Mesenchymal stem cell (in vitro differentiated cells and primary cell): Measurements from ENCODE around the gene SYAP1.
"Not testable (repeated sequence)": the region's sequence is repeated elsewhere in the genome, so short reads cannot be mapped to it uniquely, and the experiment has no call there.

Experiments used
- DNase-seq: peaks from one replicate; pipeline ENCODE4 v3.0.0-alpha.2; 2013
- H2AFZ ChIP-seq: one replicate; pipeline ENCODE4 v1.6.1; 2013; ENCODE audit warnings: low read depth, mild to moderate bottlenecking, control low read depth, inconsistent platforms, low read length, moderate library complexity
- H2AK5ac ChIP-seq: 2 replicates; pipeline ENCODE4 v1.6.1; 2013; ENCODE audit warnings: low read length, moderate library complexity, mild to moderate bottlenecking, inconsistent platforms; ENCODE audit not compliant: severe bottlenecking
- H2BK120ac ChIP-seq: one replicate; pipeline ENCODE4 v1.6.1; 2013; ENCODE audit warnings: low read depth, mild to moderate bottlenecking, inconsistent platforms, low read length, moderate library complexity
- H2BK12ac ChIP-seq, 2 experiments: one replicate each; pipeline ENCODE4 v1.6.1; 2013; ENCODE audit warnings: inconsistent platforms in 2 of 2, low read length in 2 of 2, mild to moderate bottlenecking in 2 of 2, moderate library complexity in 2 of 2, control low read depth in 1 of 2
- H2BK15ac ChIP-seq: one replicate; pipeline ENCODE4 v1.6.1; 2013; ENCODE audit warnings: mild to moderate bottlenecking, low read depth, inconsistent platforms; ENCODE audit not compliant: poor library complexity, severe bottlenecking
- H2BK5ac ChIP-seq: 2 replicates; pipeline ENCODE4 v1.6.1; 2013; ENCODE audit warnings: low read depth, mild to moderate bottlenecking, low read length, control low read depth, inconsistent platforms; ENCODE audit not compliant: poor library complexity, severe bottlenecking
- H3K14ac ChIP-seq, 2 experiments: one replicate each; pipeline ENCODE4 v1.6.1; 2013; ENCODE audit warnings: inconsistent platforms in 2 of 2, low read length in 2 of 2, control low read depth in 1 of 2, mild to moderate bottlenecking in 1 of 2, moderate library complexity in 1 of 2
- H3K18ac ChIP-seq, 2 experiments: one replicate each; pipeline ENCODE4 v1.6.1; 2013; ENCODE audit warnings: inconsistent platforms in 2 of 2, low read length in 2 of 2, control low read depth in 1 of 2, low read depth in 1 of 2, mild to moderate bottlenecking in 1 of 2
- H3K23ac ChIP-seq, 2 experiments: one replicate each; pipeline ENCODE4 v1.6.1; 2013; ENCODE audit warnings: inconsistent platforms in 2 of 2, low read length in 2 of 2, mild to moderate bottlenecking in 2 of 2, moderate library complexity in 2 of 2, control low read depth in 1 of 2
- H3K27ac ChIP-seq: 2 replicates; pipeline ENCODE4 v1.5.1; 2013; ENCODE audit warnings: mild to moderate bottlenecking, moderate library complexity, low read length, control low read depth, inconsistent platforms; ENCODE audit not compliant: poor library complexity, severe bottlenecking
- H3K27me3 ChIP-seq, 2 experiments: 2 replicates each; pipeline versions ENCODE4 v1.6.1 to v1.7.0; 2013; ENCODE audit warnings: low read length in 2 of 2, mild to moderate bottlenecking in 2 of 2, moderate library complexity in 2 of 2, control low read depth in 1 of 2, inconsistent platforms in 1 of 2; ENCODE audit not compliant: control insufficient read depth in 1 of 2, insufficient read depth in 1 of 2
- H3K36me3 ChIP-seq, 2 experiments: 2 replicates each; pipeline versions ENCODE4 v1.6.1 to v1.7.0; 2013; ENCODE audit warnings: low read length in 2 of 2, control low read depth in 1 of 2, inconsistent platforms in 1 of 2, low read depth in 1 of 2, mild to moderate bottlenecking in 1 of 2; ENCODE audit not compliant: insufficient read depth in 2 of 2, control insufficient read depth in 1 of 2
- H3K4ac ChIP-seq, 2 experiments: one replicate each; pipeline ENCODE4 v1.6.1; 2013; ENCODE audit warnings: inconsistent platforms in 2 of 2, low read length in 2 of 2, mild to moderate bottlenecking in 2 of 2, moderate library complexity in 2 of 2, control low read depth in 1 of 2, low read depth in 1 of 2
- H3K4me1 ChIP-seq: 2 replicates; pipeline ENCODE4 v1.6.1; 2013; ENCODE audit warnings: low read depth, low read length, control low read depth; ENCODE audit not compliant: control insufficient read depth, insufficient read depth
- H3K4me2 ChIP-seq: 2 replicates; pipeline ENCODE4 v1.6.1; 2013; ENCODE audit warnings: low read length, mild to moderate bottlenecking, inconsistent platforms; ENCODE audit not compliant: poor library complexity, severe bottlenecking
- H3K4me3 ChIP-seq, 2 experiments: 2 replicates each; pipeline versions ENCODE4 v1.5.1 to v1.7.0; 2013; ENCODE audit warnings: low read length in 2 of 2, mild to moderate bottlenecking in 2 of 2, control low read depth in 1 of 2, low read depth in 1 of 2; ENCODE audit not compliant: insufficient read depth in 1 of 2
- H3K79me1 ChIP-seq: replicated peaks from 2 replicates; pipeline ENCODE4 v1.6.1; 2013; ENCODE audit warnings: mild to moderate bottlenecking, control low read depth, low read length, inconsistent platforms; ENCODE audit not compliant: poor library complexity, severe bottlenecking
- H3K9ac ChIP-seq: 2 replicates; pipeline ENCODE4 v1.7.0; 2013; ENCODE audit warnings: mild to moderate bottlenecking, low read length, moderate library complexity
- H3K9me3 ChIP-seq: 2 replicates; pipeline ENCODE4 v1.7.0; 2013; ENCODE audit warnings: mild to moderate bottlenecking, low read length; ENCODE audit not compliant: control insufficient read depth
- H4K8ac ChIP-seq: one replicate; pipeline ENCODE4 v1.6.1; 2013; ENCODE audit warnings: inconsistent platforms, mild to moderate bottlenecking, low read length, moderate library complexity
- H4K91ac ChIP-seq: one replicate; pipeline ENCODE4 v1.6.1; 2013; ENCODE audit warnings: mild to moderate bottlenecking, low read length, inconsistent platforms
- WGBS: methylation state at CpG from one replicate; pipeline ENCODE4 v1.1.7; 2013; ENCODE audit warnings: mixed read lengths; 5-methylcytosine and 5-hydroxymethylcytosine counted together

The SYAP1 gene

GRCh38 chrX:16750136-16750535 lies 30.7 kb downstream of the SYAP1 start:
- H3K4me1 ChIP-seq: peaks cover 1% of the 10 kb centered on the region
- no peak for DNase-seq
- peaks cover 20 to 70% of the 10 kb centered on the region in 2 experiments for H3K36me3 ChIP-seq
- H3K23ac ChIP-seq: no peak overlapping the region
- H3K27ac ChIP-seq: no peak overlapping the region
- no peaks in the 10 kb centered on the region for H3K27me3 ChIP-seq
- no peak overlapping the region for H4K91ac ChIP-seq
- no peaks in the 10 kb centered on the region for H3K9me3 ChIP-seq
- H2BK12ac ChIP-seq: no peak overlapping the region
- WGBS: 98% methylated on average over 4 of the region's 7 CpGs
- H3K14ac ChIP-seq: no peak overlapping the region
- H2BK5ac ChIP-seq: no peak overlapping the region
- H2AK5ac ChIP-seq: no peak overlapping the region
- no peak overlapping the region for H2AFZ ChIP-seq
- no peak overlapping the region for H3K9ac ChIP-seq
- H3K18ac ChIP-seq: no peak overlapping the region
- no peak overlapping the region for H3K4ac ChIP-seq
- H4K8ac ChIP-seq: no peak overlapping the region
- no peak overlapping the region for H3K4me3 ChIP-seq
- H3K4me2 ChIP-seq: no peak overlapping the region
- no peak overlapping the region for H2BK15ac ChIP-seq
- H2BK120ac ChIP-seq: no peak overlapping the region
- H3K79me1 ChIP-seq: peaks cover 12% of the 10 kb centered on the region

DNA sequence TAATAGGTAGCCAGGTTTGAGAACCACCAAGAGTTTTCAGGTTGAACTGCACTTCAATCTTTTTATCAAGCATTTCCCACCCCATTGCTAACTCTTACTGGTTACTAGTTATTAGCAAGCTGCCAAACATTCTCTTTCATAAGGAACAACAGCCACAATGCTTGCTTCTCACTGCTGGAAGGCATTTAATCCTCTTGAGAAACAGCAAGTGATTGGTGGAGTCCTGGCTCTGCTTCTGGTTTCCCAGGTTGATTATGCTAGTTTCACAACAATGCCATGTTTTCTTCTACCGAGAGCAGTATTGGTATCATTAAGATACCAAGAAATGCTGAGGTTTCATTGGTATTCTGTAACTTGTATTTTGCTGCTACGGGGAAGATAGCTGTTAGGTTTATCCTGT lies 34.6 kb downstream of the SYAP1 start:
- 97% methylated on average over 2 of the region's 2 CpGs for WGBS
- no peak overlapping the region for H3K9ac ChIP-seq

GRCh38 chrX:16756724-16757123 lies 37.3 kb downstream of the SYAP1 start:
- no peak for DNase-seq
- Histone ChIP-seq H3K27ac (no peak overlapping the region), H2BK5ac (no peak overlapping the region), H3K4ac (no peak overlapping the region), H3K14ac (no peak overlapping the region), H3K27me3 (no peaks in the 10 kb centered on the region), H3K9ac (no peak overlapping the region), H3K4me2 (no peak overlapping the region), H2AK5ac (no peak overlapping the region), H3K36me3 (peaks cover 20 to 76% of the 10 kb centered on the region in 2 experiments), H3K23ac (no peak overlapping the region), H4K91ac (no peak overlapping the region), H2BK15ac (no peak overlapping the region), H3K9me3 (no peaks in the 10 kb centered on the region), H2AFZ (no peak overlapping the region), H3K4me3 (no peak overlapping the region), H2BK120ac (no peak overlapping the region), H3K18ac (no peak overlapping the region), H2BK12ac (no peak overlapping the region), H3K4me1 (no peaks in the 10 kb centered on the region), H4K8ac (no peak overlapping the region), H3K79me1 (peaks cover 5% of the 10 kb centered on the region)
- over 99% methylated on average over 4 of the region's 4 CpGs for WGBS

More for the DNA sequence above, 34.6 kb downstream of the SYAP1 start:
- H3K18ac ChIP-seq: no peak overlapping the region
- H3K36me3 ChIP-seq: peaks cover 20 to 71% of the 10 kb centered on the region in 2 experiments
- H3K27ac ChIP-seq: no peak overlapping the region
- no peak overlapping the region for H4K91ac ChIP-seq
- no peaks in the 10 kb centered on the region for H3K9me3 ChIP-seq
- no peak overlapping the region for H3K14ac ChIP-seq
- no peaks in the 10 kb centered on the region for H3K4me1 ChIP-seq
- no peak overlapping the region for H2BK120ac ChIP-seq
- H3K4me3 ChIP-seq: no peak overlapping the region
- no peak overlapping the region for H2AK5ac ChIP-seq
- H3K4ac ChIP-seq: no peak overlapping the region
- no peak overlapping the region for H2BK15ac ChIP-seq
- H3K79me1 ChIP-seq: peaks cover 5% of the 10 kb centered on the region
- H2AFZ ChIP-seq: no peak overlapping the region
- no peaks in the 10 kb centered on the region for H3K27me3 ChIP-seq
- no peak for DNase-seq
- no peak overlapping the region for H4K8ac ChIP-seq
- H2BK12ac ChIP-seq: no peak overlapping the region
- H3K4me2 ChIP-seq: no peak overlapping the region
- H3K23ac ChIP-seq: no peak overlapping the region
- no peak overlapping the region for H2BK5ac ChIP-seq

DNA sequence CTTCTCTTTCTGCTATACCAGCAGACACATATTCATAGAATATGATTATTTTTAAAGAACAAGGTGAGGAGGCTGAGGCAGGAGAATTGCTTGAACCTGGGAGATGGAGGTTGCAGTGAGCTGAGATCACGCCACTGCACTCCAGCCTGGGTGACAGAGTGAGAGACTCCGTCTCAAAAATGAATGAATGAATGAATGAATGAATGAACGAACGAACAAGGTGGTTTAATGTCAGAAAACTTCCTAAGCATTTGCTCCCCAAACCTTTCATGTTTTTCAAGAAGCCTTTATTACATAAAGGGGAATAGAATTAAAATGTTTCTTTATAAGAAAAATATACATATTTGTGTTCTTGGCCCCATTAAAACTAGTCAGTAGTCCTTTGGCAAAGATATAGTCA lies 42.1 kb downstream of the SYAP1 start:
- not testable (repeated sequence) for H2AK5ac ChIP-seq, H2AFZ ChIP-seq, H3K9ac ChIP-seq, H3K23ac ChIP-seq, H3K4me3 ChIP-seq, H3K4me1 ChIP-seq, H3K4ac ChIP-seq, H3K79me1 ChIP-seq, H2BK120ac ChIP-seq, H3K18ac ChIP-seq, H3K27ac ChIP-seq, H3K27me3 ChIP-seq, H2BK15ac ChIP-seq, H2BK5ac ChIP-seq, H3K9me3 ChIP-seq, DNase-seq, H4K91ac ChIP-seq, H4K8ac ChIP-seq, H3K4me2 ChIP-seq, H3K14ac ChIP-seq, H2BK12ac ChIP-seq
- WGBS: 100% methylated on average over 1 of the region's 4 CpGs
- peaks cover 9 to 48% of the 10 kb centered on the region in 2 experiments for H3K36me3 ChIP-seq
